Mesodermal cell (in vitro differentiated cells): ENCODE data around the gene CYTH2.
A peak's percentile ranks its signal among the peaks of the same experiment; 100 is the strongest.
"Not testable (repeated sequence)": the region's sequence is repeated elsewhere in the genome, so short reads cannot be mapped to it uniquely, and the experiment has no call there.

Experiments used
- H3K27ac ChIP-seq: 2 replicates; pipeline ENCODE4 v1.7.0; 2013; ENCODE audit warnings: mild to moderate bottlenecking, low read depth, low read length, moderate library complexity; ENCODE audit not compliant: severe bottlenecking
- H3K36me3 ChIP-seq: 2 replicates; pipeline ENCODE4 v1.7.1; 2013; ENCODE audit warnings: mild to moderate bottlenecking, low read length, moderate library complexity; ENCODE audit not compliant: control insufficient read depth, insufficient read depth
- H3K4me1 ChIP-seq: one replicate; pipeline ENCODE4 v1.7.1; 2013; ENCODE audit warnings: mild to moderate bottlenecking, low read length; ENCODE audit not compliant: insufficient read depth, control insufficient read depth, poor library complexity, severe bottlenecking
- H3K4me3 ChIP-seq: 2 replicates; pipeline ENCODE4 v1.7.0; 2013; ENCODE audit warnings: low read length, control low read depth, mild to moderate bottlenecking; ENCODE audit not compliant: insufficient read depth, poor library complexity, severe bottlenecking; ENCODE audit errors: extremely low read depth
- H3K9me3 ChIP-seq: 2 replicates; pipeline ENCODE4 v1.7.1; 2013; ENCODE audit warnings: mild to moderate bottlenecking, low read length, moderate library complexity; ENCODE audit not compliant: control insufficient read depth
- WGBS, 2 experiments: methylation state at CpG; one replicate each; pipeline ENCODE4 v1.1.5; 2013; ENCODE audit warnings: missing lambda C conversion rate in 2 of 2; ENCODE audit not compliant: insufficient coverage in 2 of 2; 5-methylcytosine and 5-hydroxymethylcytosine counted together

The CYTH2 gene

DNA sequence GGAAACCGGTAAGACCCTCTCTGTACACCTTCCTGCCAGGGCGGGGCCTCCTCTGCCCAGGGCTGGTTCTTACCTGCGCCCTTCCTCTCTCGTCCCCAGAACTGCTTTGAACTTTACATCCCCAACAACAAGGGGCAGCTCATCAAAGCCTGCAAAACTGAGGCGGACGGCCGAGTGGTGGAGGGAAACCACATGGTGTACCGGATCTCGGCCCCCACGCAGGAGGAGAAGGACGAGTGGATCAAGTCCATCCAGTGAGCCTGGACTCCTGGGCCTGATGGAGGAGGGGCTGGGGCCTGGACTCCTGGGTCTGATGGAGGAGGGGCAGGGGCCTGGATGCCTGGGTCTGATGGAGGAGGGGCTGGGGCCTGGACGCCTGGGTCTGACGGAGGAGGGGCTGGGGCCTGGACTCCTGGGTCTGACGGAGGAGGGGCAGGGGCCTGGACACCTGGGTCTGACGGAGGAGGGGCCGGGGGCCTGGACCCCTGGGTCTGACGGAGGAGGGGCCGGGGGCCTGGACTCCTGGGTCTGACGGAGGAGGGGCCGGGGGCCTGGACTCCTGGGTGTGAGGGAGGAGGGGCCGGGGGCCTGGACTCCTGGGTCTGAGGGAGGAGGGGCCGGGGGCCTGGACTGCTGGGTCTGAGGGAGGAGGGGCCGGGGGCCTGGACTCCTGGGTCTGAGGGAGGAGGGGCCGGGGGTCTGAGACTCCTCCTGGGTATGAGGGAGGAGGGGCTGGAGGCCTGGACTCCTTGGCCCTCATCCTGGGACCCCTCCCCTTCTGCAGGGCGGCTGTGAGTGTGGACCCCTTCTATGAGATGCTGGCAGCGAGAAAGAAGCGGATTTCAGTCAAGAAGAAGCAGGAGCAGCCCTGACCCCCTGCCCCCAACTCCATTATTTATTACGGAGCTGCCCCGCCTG, 9.4 kb downstream of the CYTH2 start:
- H3K36me3 ChIP-seq, result peaks cover 87% of the 10 kb centered on the region
- no peak overlapping the region for H3K27ac ChIP-seq
- no peaks in the 10 kb centered on the region for H3K4me1 ChIP-seq
- no peaks in the 10 kb centered on the region for H3K9me3 ChIP-seq
- H3K4me3 ChIP-seq, result no peak overlapping the region
- WGBS, 2 experiments, result 97 to 98% methylated on average over 21 of the region's 29 CpGs

DNA sequence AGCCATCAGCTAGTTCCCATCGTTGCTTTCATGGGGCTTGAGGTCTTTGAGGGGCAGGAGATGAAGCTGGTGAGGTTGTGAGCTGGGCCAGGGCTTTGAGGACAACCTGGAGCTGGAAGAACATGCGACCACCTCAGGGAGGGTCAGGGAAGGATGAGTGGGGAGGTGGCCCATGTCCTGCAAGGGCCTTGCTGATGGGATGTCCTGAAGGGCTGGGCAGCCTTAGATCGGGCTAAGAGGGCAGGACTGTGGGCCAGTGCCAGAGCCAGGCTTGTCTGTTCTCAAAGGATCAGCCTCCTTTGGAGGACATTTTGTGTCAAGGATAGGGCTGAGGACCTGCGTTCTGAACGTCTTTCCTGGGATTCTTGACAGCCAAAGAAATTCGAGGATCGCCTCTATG, 10.5 kb downstream of the CYTH2 start:
- WGBS, 2 experiments, result 92 to 100% methylated on average over 7 of the region's 7 CpGs
- Histone ChIP-seq H3K4me3 (no peak overlapping the region), H3K36me3 (peaks cover 80% of the 10 kb centered on the region)

DNA sequence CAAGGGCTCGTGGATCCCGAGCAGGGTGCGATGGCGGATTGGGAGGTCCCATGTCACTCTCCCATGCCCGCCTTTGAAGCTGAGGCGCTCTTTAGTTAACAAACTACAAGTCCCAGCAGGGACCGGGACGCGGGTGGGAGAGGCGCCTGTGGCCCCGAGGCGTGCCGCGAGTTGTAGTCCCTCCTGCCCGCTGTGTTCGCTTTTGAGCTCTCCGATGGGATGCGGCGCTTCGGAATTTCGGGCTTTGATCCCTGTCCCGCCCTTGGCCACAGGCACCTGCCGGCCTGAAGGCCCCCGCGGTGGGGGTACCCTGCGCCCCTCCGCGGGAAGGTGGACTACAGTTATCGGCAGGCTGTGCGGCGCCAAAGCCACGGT, 11.0 kb downstream of the CYTH2 start:
- Histone ChIP-seq H3K27ac (peak overlapping the region; percentile 8), H3K9me3 (no peaks in the 10 kb centered on the region), H3K36me3 (peaks cover 75% of the 10 kb centered on the region), H3K4me3 (no peak overlapping the region), H3K4me1 (no peaks in the 10 kb centered on the region)
- WGBS, 2 experiments, result 97 to 98% methylated on average over 26 to 32 of the region's 32 CpGs

More for the DNA sequence above, 10.5 kb downstream of the CYTH2 start:
- H3K9me3 ChIP-seq, result no peaks in the 10 kb centered on the region
- H3K27ac ChIP-seq, result peak overlapping the region; percentile 8
- H3K4me1 ChIP-seq, result no peaks in the 10 kb centered on the region

DNA sequence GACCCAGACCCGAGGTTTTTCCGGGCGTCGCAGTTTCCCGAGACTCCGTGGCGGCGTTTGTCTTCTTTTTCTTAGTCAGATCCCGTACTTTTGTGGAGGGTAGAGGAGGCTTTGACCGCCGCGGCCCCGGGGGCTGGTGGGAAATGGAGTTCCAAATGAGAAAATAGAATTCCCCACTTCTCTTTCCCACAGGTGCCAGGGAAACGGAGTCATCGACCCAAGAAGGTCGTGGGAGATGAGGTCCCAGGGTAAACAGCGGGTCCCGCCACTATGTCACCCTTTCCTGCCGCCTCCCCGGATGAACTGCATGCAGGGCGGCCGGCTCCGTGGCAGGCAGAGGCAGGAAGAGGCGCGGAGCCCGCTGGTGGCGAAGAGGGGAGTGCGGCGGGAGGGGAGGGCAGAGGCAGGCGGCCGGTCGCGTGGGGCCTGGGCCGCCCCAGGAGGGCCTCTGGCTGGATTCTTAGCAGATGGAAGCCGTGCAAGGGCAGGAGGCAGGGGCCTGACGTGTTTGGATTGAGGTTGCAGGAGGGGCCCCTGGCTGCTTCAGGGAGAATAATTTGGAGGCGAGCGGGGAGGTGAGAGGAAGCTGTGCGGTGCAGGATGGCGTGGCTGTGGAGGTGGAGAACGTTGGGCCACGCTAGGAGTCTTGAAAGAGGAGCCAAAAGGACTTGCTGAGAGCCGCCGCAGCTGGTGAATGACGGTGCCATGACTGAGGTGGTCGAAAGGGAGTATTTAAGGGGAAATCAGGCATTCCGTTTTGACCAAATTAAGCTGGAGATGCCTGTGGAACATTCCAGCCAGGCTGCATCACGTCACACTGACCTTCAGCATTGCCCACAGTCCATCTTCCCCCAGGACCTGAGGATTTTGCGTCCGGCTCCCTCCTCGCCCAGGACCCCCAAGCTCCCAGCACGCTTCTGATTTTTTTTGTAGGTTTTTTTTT, 11.7 kb downstream of the CYTH2 start:
- H3K4me1 ChIP-seq, result no peaks in the 10 kb centered on the region
- WGBS, 2 experiments, result 94 to 97% methylated on average over 28 to 31 of the region's 52 CpGs
- H3K4me3 ChIP-seq, result no peak overlapping the region
- peaks cover 68% of the 10 kb centered on the region for H3K36me3 ChIP-seq
- H3K9me3 ChIP-seq, result no peaks in the 10 kb centered on the region
- H3K27ac ChIP-seq, result peak overlapping the region; percentile 5

DNA sequence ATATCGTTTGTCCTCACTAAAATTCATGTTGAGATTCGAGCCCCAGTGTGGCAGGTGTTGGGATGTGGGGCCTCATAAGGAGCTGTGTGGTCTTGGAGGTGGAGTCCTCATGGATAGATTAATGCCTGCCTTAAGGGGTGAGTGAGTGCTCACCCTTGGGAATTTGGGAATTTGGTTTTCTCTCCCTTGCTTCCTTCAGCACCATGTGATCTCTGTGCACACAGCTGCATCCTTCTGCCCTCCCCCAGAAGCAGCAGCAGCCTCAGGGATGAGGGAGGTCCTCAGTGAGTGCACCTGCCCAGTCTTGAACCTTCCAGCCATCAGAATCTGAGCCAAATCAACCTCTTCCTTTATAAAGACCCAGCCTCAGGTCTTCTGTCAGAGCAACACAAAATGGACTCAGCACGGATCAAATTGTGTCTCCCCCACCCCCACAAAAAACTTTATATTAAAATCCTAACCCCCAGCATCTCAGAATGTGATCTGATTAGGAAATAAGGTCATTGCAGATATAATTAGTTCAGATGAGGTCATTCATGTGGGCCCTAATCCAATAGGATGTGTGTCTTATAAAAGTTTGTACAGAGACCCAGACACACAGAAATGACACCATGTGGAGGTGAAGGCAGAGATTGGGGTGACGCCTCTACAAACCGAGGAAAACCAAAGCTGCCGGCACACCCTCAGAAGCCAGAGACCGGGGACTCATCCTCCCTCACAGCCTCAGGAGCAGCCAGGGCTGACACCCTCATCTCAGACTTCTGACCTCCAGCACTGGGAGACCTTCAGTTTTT, 12.9 kb downstream of the CYTH2 start:
- Histone ChIP-seq H3K9me3 (no peaks in the 10 kb centered on the region), H3K36me3 (peaks cover 58% of the 10 kb centered on the region), H3K4me3 (no peak overlapping the region), H3K27ac (no peak overlapping the region), H3K4me1 (no peaks in the 10 kb centered on the region)
- WGBS, 2 experiments, result 96 to 99% methylated on average over 6 of the region's 7 CpGs

DNA sequence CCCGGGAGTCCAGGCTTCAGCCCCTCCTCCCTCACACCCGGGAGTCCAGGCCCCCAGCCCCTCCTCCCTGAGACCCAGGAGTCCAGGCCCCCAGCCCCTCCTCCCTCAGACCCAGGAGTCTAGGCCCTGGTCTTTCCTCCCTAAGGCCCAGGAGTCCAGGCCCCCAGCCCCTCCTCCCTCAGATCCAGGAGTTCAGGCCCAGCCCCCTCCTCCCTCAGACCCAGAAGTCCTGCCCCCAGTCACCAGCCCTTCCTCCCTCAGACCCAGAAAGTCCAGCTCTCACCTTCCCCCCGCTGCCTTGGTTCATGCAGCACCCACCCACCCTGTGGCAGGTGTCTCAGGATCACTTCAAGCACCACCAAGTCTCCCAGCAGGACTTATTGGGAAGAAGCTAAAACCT, 14.1 kb downstream of the CYTH2 start:
- Histone ChIP-seq H3K4me3 (no peak overlapping the region), H3K9me3 (no peaks in the 10 kb centered on the region), H3K27ac (no peak overlapping the region), H3K36me3 (peaks cover 46% of the 10 kb centered on the region), H3K4me1 (peaks cover 4% of the 10 kb centered on the region)
- WGBS, 2 experiments, result 83 to 100% methylated on average over 1 of the region's 3 CpGs

DNA sequence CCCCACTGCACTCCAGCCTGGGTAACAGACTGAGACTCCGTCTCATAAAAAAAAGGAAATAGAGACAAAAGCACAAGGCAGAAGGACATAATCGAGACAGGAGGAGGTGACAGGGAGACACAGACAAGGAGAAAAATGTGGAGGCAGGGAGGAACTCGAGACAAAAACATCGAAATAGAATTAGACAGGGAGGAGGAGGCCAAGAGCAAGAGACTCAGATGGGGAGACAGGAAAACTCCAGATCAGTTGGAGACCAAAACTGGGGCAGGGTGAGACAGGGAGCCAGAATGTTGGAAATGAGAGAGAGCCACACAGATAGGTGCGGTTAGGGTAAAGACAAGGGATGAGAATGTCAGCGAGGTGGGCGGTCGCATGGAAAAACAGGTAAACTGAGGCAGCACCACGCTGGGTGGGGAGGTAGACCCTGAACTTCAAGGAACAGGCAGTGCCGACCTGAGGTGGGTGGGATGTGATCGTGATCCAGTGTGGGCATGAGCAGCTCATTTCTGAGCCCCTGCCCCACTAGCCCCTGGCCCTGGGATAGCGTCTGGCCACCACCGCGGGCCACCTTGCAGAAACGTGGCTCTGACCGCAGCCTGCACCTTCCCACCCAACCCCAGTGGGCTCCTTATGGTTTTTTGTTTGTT, 15.2 kb downstream of the CYTH2 start:
- no peak overlapping the region for H3K4me3 ChIP-seq
- no peak overlapping the region for H3K27ac ChIP-seq
- peaks cover 36% of the 10 kb centered on the region for H3K36me3 ChIP-seq
- 95 to 99% methylated on average over 11 to 14 of the region's 16 CpGs for WGBS, 2 experiments
- peaks cover 4% of the 10 kb centered on the region for H3K4me1 ChIP-seq
- H3K9me3 ChIP-seq, result no peaks in the 10 kb centered on the region

DNA sequence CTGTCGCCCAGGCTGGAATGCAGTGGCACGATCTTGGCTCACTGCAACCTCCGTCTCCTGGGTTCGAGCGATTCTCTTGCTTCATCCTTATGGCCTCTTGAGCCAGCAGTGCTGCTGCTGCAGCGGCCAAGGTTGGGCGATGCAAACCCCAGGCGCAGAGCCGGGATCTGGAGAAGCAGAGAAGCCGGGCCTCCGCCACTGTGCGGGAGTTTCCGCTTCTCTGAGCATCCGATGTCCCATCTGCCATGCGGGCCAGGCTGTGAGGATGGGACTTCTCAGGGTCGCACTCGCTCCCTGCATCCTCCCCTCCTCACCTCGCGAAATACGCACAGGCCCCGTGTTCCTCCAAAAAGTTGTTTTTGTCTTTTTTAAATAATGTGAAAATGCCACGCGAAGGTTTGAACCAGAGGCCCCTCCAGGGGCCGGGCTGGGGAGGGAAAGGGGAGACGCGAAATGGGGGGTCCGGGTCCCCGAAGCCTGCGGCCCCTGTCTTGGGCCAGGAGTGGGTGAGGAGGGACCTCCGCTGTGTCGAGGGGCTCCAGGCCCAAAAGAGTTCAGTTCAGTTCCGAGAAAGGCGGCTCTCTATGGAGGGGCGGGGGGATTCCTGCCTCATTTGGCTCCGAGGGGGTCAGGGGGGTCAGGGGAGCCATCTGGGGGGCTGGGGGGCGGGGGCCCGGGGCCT, 15.9 kb downstream of the CYTH2 start:
- 92 to 93% methylated on average over 18 to 32 of the region's 37 CpGs for WGBS, 2 experiments
- no peak overlapping the region for H3K27ac ChIP-seq
- peaks cover 4% of the 10 kb centered on the region for H3K4me1 ChIP-seq
- H3K36me3 ChIP-seq, result peaks cover 29% of the 10 kb centered on the region
- no peaks in the 10 kb centered on the region for H3K9me3 ChIP-seq
- H3K4me3 ChIP-seq, result no peak overlapping the region

DNA sequence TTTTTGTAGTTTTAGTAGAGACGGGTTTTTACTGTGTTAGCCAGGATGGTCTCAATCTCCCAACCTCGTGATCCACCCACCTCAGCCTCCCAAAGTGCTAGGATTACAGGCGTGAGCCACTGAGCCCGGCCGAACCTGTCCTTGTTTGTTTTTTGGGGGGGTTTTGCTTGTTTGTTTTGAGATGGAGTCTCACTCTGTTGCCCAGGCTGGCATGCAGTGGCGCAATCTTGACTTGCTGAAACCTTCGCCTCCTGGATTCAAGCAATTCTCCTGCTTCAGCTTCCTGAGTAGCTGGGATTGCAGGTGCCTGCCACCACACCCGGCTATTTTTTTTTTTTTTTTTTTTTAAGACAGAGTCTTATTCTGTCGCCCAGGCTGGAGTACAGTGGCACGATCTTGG, 17.5 kb downstream of the CYTH2 start:
- H3K4me3 ChIP-seq, H3K27ac ChIP-seq, H3K9me3 ChIP-seq, H3K4me1 ChIP-seq: not testable (repeated sequence)
- H3K36me3 ChIP-seq, result peaks cover 13% of the 10 kb centered on the region
- WGBS, 2 experiments, result 100% methylated on average over 2 of the region's 10 CpGs; no CpG with 5 or more reads in 1 of the 2 experiments
